ENCODE measurements around the gene ZFHX3.

GRCh38 chr16:72793017-72793416, 254.9 kb downstream of the ZFHX3 start:
- TF ChIP-seq CTBP1 (IDR thresholded peaks at IDR 0.05; ENCODE audit: borderline replicate concordance): no peak
- no peak for TF ChIP-seq FOXA1 (IDR thresholded peaks at IDR 0.05)
- no peak for TF ChIP-seq TARDBP (IDR thresholded peaks at IDR 0.05)
- TF ChIP-seq NFRKB (IDR thresholded peaks at IDR 0.05): no peak
- no peak for TF ChIP-seq SUZ12 (IDR thresholded peaks at IDR 0.05)
- TF ChIP-seq HDGF (IDR thresholded peaks at IDR 0.05; ENCODE audit: borderline replicate concordance): no peak
